Smooth muscle cell (in vitro differentiated cells): ENCODE results near the gene IRGQ. TPM values are rescaled to one million over a fixed set of nuclear protein-coding genes. Genes with fewer than 3 reads are reported as not detected.
"Not testable (repeated sequence)": the region's sequence is repeated elsewhere in the genome, so short reads cannot be mapped to it uniquely, and the experiment has no call there.

ENCODE experiments used
- DNase-seq: peaks from one replicate; lab custom pipeline; 2025; ENCODE audit not compliant: unreplicated experiment; lab: John Stamatoyannopoulos, UW
- H2AFZ ChIP-seq: fragments of 200-600 bp; sonication (generic); 2 replicates; pipeline ENCODE4 v1.6.0; 2016; ENCODE audit warnings: antibody characterized with exemption, low read depth, mild to moderate bottlenecking
- H3F3A ChIP-seq: fragments of 200-600 bp; sonication (generic); 2 replicates; pipeline ENCODE4 v1.6.0; 2017; ENCODE audit warnings: antibody characterized with exemption, low read depth
- H3K27ac ChIP-seq: fragments of 200-600 bp; sonication (generic); 2 replicates; pipeline ENCODE4 v1.5.1; 2016; ENCODE audit warnings: low read depth, mild to moderate bottlenecking
- H3K27me3 ChIP-seq: fragments of 200-600 bp; sonication (generic); 2 replicates; pipeline ENCODE4 v1.6.1; 2016; ENCODE audit warnings: low read depth, mild to moderate bottlenecking
- H3K36me3 ChIP-seq: fragments of 200-600 bp; sonication (generic); 2 replicates; pipeline ENCODE4 v1.5.1; 2016; ENCODE audit warnings: low read depth
- H3K4me1 ChIP-seq: fragments of 200-600 bp; sonication (generic); 2 replicates; pipeline ENCODE4 v1.5.1; 2016; ENCODE audit warnings: low read depth
- H3K4me2 ChIP-seq: fragments of 200-600 bp; sonication (generic); 2 replicates; pipeline ENCODE4 v1.6.0; 2016; ENCODE audit warnings: mild to moderate bottlenecking
- H3K4me3 ChIP-seq: fragments of 200-600 bp; sonication (generic); 2 replicates; pipeline ENCODE4 v1.5.1; 2016; ENCODE audit warnings: mild to moderate bottlenecking
- H3K79me2 ChIP-seq: fragments of 200-600 bp; sonication (generic); 2 replicates; pipeline ENCODE4 v1.6.0; 2016; ENCODE audit warnings: low read depth, mild to moderate bottlenecking
- H3K9ac ChIP-seq: fragments of 200-600 bp; sonication (generic); 2 replicates; pipeline ENCODE4 v1.6.0; 2016; ENCODE audit warnings: low read depth
- H3K9me3 ChIP-seq: fragments of 200-600 bp; sonication (generic); replicated peaks from 2 replicates; pipeline ENCODE4 v1.5.1; 2016; ENCODE audit warnings: low read depth
- H4K20me1 ChIP-seq: fragments of 200-600 bp; sonication (generic); 2 replicates; pipeline ENCODE4 v1.6.0; 2016; ENCODE audit warnings: low read depth
- WGBS: methylation state at CpG from one replicate; pipeline ENCODE4 v1.1.7; 2016; ENCODE audit warnings: low lambda C conversion rate; 5-methylcytosine and 5-hydroxymethylcytosine counted together
- polyA plus RNA-seq: library from polyadenylated mRNA; unstranded; fragments of >200 nt; fragmentation: Nextera tagmentation; extraction: Ambion mirVana; gene quantifications from 2 replicates; pipeline ENCODE4 v1.2.1, GENCODE V29; 2016
- total RNA-seq: library from RNA; depleted of rRNA; stranded (reverse); fragments of >200 nt; gene quantifications from 2 replicates; pipeline ENCODE4 v1.2.3, GENCODE V29; 2014
- TF ChIP-seq, protein P1 (sequence below): fragments of 200-600 bp; sonication (generic); IDR thresholded peaks from 2 replicates; pipeline ENCODE4 v1.5.1; 2017; ENCODE audit warnings: borderline replicate concordance, mild to moderate bottlenecking, antibody characterized with exemption; ENCODE audit not compliant: insufficient read depth, poor library complexity, severe bottlenecking

The IRGQ gene
- total and polyA plus RNA-seq, 2 experiments from 2014 or later, result 13.1 TPM

DNA sequence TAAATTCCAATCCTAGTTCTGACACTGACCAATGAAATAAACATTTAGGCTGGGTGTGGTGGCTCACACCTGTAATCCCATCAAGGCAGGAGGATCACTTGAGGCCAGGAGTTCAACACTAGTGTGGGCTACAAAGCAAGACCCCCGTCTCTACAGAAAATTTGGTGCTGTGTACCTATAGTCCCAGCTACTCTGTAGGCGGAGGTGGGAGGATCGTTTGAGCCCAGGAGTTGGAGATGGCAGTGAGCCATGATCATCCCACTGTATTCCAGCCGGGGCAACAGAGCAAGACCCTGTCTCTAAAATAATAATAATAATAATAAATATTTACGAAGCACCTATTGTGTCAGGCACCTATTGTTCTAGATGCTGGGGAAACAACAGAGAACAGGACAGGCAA, 6.7 kb downstream of the IRGQ start:
- Histone ChIP-seq H3K36me3 (no peaks in the 10 kb centered on the region), H3K9me3 (no peaks in the 10 kb centered on the region), H3K9ac (no peak overlapping the region), H3K27ac (no peak overlapping the region), H4K20me1 (peaks cover 49% of the 10 kb centered on the region), H3K27me3 (no peaks in the 10 kb centered on the region), H2AFZ (no peak overlapping the region), H3K4me2 (no peak overlapping the region), H3K79me2 (peaks cover 36% of the 10 kb centered on the region), H3K4me3 (no peak overlapping the region), H3F3A (no peaks in the 10 kb centered on the region), H3K4me1 (no peaks in the 10 kb centered on the region)
- TF ChIP-seq, protein P1, sequence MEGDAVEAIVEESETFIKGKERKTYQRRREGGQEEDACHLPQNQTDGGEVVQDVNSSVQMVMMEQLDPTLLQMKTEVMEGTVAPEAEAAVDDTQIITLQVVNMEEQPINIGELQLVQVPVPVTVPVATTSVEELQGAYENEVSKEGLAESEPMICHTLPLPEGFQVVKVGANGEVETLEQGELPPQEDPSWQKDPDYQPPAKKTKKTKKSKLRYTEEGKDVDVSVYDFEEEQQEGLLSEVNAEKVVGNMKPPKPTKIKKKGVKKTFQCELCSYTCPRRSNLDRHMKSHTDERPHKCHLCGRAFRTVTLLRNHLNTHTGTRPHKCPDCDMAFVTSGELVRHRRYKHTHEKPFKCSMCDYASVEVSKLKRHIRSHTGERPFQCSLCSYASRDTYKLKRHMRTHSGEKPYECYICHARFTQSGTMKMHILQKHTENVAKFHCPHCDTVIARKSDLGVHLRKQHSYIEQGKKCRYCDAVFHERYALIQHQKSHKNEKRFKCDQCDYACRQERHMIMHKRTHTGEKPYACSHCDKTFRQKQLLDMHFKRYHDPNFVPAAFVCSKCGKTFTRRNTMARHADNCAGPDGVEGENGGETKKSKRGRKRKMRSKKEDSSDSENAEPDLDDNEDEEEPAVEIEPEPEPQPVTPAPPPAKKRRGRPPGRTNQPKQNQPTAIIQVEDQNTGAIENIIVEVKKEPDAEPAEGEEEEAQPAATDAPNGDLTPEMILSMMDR, result no peak
- 95% methylated on average over 5 of the region's 5 CpGs for WGBS
- no peak for DNase-seq

DNA sequence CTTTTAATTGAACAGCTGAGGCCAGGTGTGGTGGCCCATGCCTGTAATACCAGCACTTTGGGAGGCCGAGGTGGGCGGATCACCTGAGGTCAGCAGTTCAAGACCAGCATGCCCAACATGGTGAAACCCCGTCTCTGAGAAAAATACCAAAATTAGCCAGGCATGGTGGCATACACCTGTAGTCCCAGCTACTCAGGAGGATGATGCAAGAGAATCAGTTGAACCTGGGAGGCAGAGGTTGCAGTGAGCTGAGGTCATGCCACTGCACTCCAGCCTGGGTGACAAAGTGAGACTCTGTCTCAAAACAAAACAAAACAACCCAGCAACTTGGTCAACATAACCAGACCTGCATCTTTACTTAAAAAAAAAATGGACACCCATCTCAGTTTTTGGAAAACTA, 8.9 kb downstream of the IRGQ start:
- not testable (repeated sequence) for DNase-seq, H3K9ac ChIP-seq, H2AFZ ChIP-seq, H3K9me3 ChIP-seq, H3K4me1 ChIP-seq, H3K27ac ChIP-seq, H3K27me3 ChIP-seq, H3K36me3 ChIP-seq, H3F3A ChIP-seq, H3K4me3 ChIP-seq, H3K4me2 ChIP-seq
- peaks cover 16% of the 10 kb centered on the region for H3K79me2 ChIP-seq
- peaks cover 31% of the 10 kb centered on the region for H4K20me1 ChIP-seq
- 97% methylated on average over 3 of the region's 3 CpGs for WGBS

DNA sequence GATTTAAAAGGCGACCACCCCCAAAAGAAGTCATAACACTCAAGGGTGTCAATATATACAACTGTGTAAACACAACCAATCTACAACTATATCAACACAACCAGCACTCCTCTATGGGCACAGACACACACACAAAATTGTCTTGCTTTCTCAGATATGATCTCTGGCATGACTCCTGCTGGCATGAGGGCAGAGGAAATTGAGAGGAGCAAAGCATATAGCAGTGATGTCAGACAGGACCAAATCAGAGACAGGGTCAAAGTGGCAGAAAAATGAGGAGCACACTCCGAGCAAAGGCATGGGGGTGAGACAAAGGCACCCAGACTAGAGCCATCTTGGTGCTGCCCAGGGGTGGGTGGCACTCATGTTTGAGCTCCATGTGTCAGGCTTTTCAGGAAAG, 9.6 kb downstream of the IRGQ start:
- Histone ChIP-seq H3K4me3 (no peak overlapping the region), H3K9me3 (no peaks in the 10 kb centered on the region), H4K20me1 (peaks cover 24% of the 10 kb centered on the region), H3F3A (no peaks in the 10 kb centered on the region), H3K4me2 (no peak overlapping the region), H3K79me2 (peaks cover 13% of the 10 kb centered on the region), H3K27me3 (no peaks in the 10 kb centered on the region), H3K9ac (no peak overlapping the region), H3K36me3 (no peaks in the 10 kb centered on the region), H3K27ac (no peak overlapping the region), H3K4me1 (no peaks in the 10 kb centered on the region), H2AFZ (no peak overlapping the region)
- TF ChIP-seq, protein P1, result no peak
- DNase-seq, result no peak
- 75% methylated on average over 2 of the region's 2 CpGs for WGBS

DNA sequence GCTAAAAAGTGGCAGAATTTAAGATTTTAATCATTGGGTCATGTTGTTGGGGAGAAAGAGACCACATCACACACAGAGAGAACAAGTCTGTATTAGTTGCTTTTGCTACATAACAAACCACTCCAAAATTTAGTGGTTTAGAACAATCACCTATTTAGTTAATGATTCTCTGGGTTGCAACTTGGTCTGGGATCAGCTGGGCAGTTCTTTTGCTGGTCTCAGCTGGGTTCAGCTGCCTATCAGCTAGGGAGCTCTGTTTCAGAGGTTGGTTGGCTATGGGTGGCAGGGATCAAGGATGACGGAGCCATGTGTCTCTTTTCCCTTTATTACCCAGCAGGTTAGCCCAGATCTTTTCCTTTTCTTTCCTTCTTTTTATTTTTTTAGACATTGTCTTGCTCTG, 11.4 kb downstream of the IRGQ start:
- TF ChIP-seq, protein P1, result no peak
- H3K4me3 ChIP-seq, result no peak overlapping the region
- H3F3A ChIP-seq, result no peaks in the 10 kb centered on the region
- H4K20me1 ChIP-seq, result peaks cover 6% of the 10 kb centered on the region
- no peak overlapping the region for H2AFZ ChIP-seq
- H3K27me3 ChIP-seq, result no peaks in the 10 kb centered on the region
- no peak overlapping the region for H3K4me2 ChIP-seq
- no peak for DNase-seq
- H3K36me3 ChIP-seq, result no peaks in the 10 kb centered on the region
- peaks cover 6% of the 10 kb centered on the region for H3K79me2 ChIP-seq
- no peak overlapping the region for H3K9ac ChIP-seq
- WGBS, result 80% methylated on average over 1 of the region's 1 CpG
- H3K4me1 ChIP-seq, result no peaks in the 10 kb centered on the region
- no peaks in the 10 kb centered on the region for H3K9me3 ChIP-seq
- H3K27ac ChIP-seq, result no peak overlapping the region
